GM12878 (cell line): ENCODE data around the gene ADCY9. TPM values are rescaled to one million over a fixed set of nuclear protein-coding genes. Genes with fewer than 3 reads are reported as not detected.

Experiments
- ATAC-seq: fragments of 200-7000 bp; cut with Tn5 transposase; 3 replicates; pipeline ENCODE4 v1.9.1; 2020; ENCODE audit warnings: mild to moderate bottlenecking, moderate library complexity
- BruUV-seq: library from RNA; stranded (reverse); fragments of 400-500 nt; replicated peaks from 2 replicates; lab custom pipeline; 2021; lab: Mats Ljungman, UMichigan
- CTCF ChIA-PET: fragments of 300-600 bp; sonication (Branson Sonifier 250); formaldehyde crosslinking; extraction: SDS; loops from one replicate; lab custom pipeline; 2021; ENCODE audit warnings: inconsistent platforms; lab: Yijun Ruan, JAX
- POLR2A ChIA-PET: fragments of 350-600 bp; formaldehyde crosslinking; extraction: SDS; loops from one replicate; lab custom pipeline; 2021; ENCODE audit warnings: inconsistent platforms; lab: Charles Lee
- RAD21 ChIA-PET: fragments of 300-600 bp; sonication (Branson Sonifier 250); formaldehyde crosslinking; loops from one replicate; lab custom pipeline; 2023; ENCODE audit warnings: antibody characterized with exemption; ENCODE audit not compliant: unreplicated experiment; lab: Charles Lee
- SMC1A ChIA-PET: fragments of 300-600 bp; sonication (Branson Sonifier 250); formaldehyde crosslinking; loops from one replicate; lab custom pipeline; 2023; ENCODE audit not compliant: unreplicated experiment, uncharacterized antibody; lab: Charles Lee
- DNase-seq: peaks from one replicate; pipeline ENCODE4 v3.0.0-alpha.2; 2011; ENCODE audit warnings: low read depth, low spot score
- FAIRE-seq: peaks from 3 replicates; lab custom pipeline; 2011; peaks lifted over from hg19 to GRCh38; lab: Jason Lieb, UNC
- H2AFZ ChIP-seq: 2 replicates; pipeline ENCODE4 v1.6.0; 2011; ENCODE audit warnings: low read depth, low read length, control low read depth; ENCODE audit not compliant: control insufficient read depth
- H3K27ac ChIP-seq: 2 replicates; pipeline ENCODE4 v1.5.1; 2011; ENCODE audit warnings: control low read depth; ENCODE audit not compliant: control insufficient read depth, insufficient read depth
- H3K27me3 ChIP-seq, 2 experiments: replicated peaks in 1 of 2; 2 replicates each; pipeline versions ENCODE4 v1.6.0 to v1.6.1; 2011; ENCODE audit warnings: low read length in 1 of 2; ENCODE audit not compliant: control insufficient read depth in 2 of 2, insufficient read depth in 2 of 2
- H3K36me3 ChIP-seq, 2 experiments: 2 replicates each; pipeline ENCODE4 v1.5.1; 2011; ENCODE audit warnings: low read length in 1 of 2; ENCODE audit not compliant: control insufficient read depth in 2 of 2, insufficient read depth in 2 of 2
- H3K4me1 ChIP-seq: 2 replicates; pipeline ENCODE4 v1.6.1; 2011; ENCODE audit warnings: mild to moderate bottlenecking, low read length, moderate library complexity, mixed read lengths; ENCODE audit not compliant: control insufficient read depth, insufficient read depth
- H3K4me2 ChIP-seq: 2 replicates; pipeline ENCODE4 v1.6.0; 2011; ENCODE audit warnings: control low read depth; ENCODE audit not compliant: control insufficient read depth, insufficient read depth
- H3K4me3 ChIP-seq: fragments of 200-600 bp; sonication (generic); 2 replicates; pipeline ENCODE4 v1.5.1; 2016
- H3K79me2 ChIP-seq: 2 replicates; pipeline ENCODE4 v1.6.0; 2011; ENCODE audit warnings: low read length; ENCODE audit not compliant: control insufficient read depth, insufficient read depth
- H3K9ac ChIP-seq: 2 replicates; pipeline ENCODE4 v1.8.0; 2011; ENCODE audit warnings: low read length, control low read depth, mixed read lengths; ENCODE audit not compliant: control insufficient read depth, insufficient read depth
- H3K9me3 ChIP-seq: replicated peaks from 3 replicates; pipeline ENCODE4 v1.5.1; 2011; ENCODE audit warnings: mild to moderate bottlenecking, low read length; ENCODE audit not compliant: control insufficient read depth, insufficient read depth
- H4K20me1 ChIP-seq: 2 replicates; pipeline ENCODE4 v1.6.0; 2011; ENCODE audit not compliant: control insufficient read depth, insufficient read depth
- BRCA1 ChIP-seq: IDR thresholded peaks from 2 replicates; pipeline ENCODE4 v1.6.1; 2011; ENCODE audit warnings: low read depth, low read length, improper control_type of control experiment
- E2F4 ChIP-seq: IDR thresholded peaks from 2 replicates; pipeline ENCODE4 v1.6.1; 2012; ENCODE audit warnings: low read depth, low read length, improper control_type of control experiment
- E2F8 ChIP-seq: fragments of 450-650 bp; IDR thresholded peaks from 2 replicates; pipeline ENCODE4 v1.6.1; 2018; ENCODE audit warnings: mild to moderate bottlenecking, low read depth, moderate library complexity; ENCODE audit not compliant: partially characterized antibody
- ESRRA ChIP-seq: IDR thresholded peaks from 2 replicates; pipeline ENCODE4 v1.6.1; 2012; ENCODE audit warnings: mild to moderate bottlenecking, low read length, improper control_type of control experiment
- HDAC6 ChIP-seq: fragments of 200-600 bp; sonication (generic); IDR thresholded peaks from one replicate; pipeline ENCODE4 v1.8.0; 2017; ENCODE audit warnings: antibody characterized with exemption; ENCODE audit not compliant: unreplicated experiment
- KDM1A ChIP-seq: fragments of 200-600 bp; sonication (generic); IDR thresholded peaks from 2 replicates; pipeline ENCODE4 v1.6.1; 2016; ENCODE audit warnings: borderline replicate concordance
- MEF2B ChIP-seq: fragments of 450-650 bp; IDR thresholded peaks from 2 replicates; pipeline ENCODE4 v1.6.1; 2018; ENCODE audit warnings: mild to moderate bottlenecking, moderate library complexity; ENCODE audit not compliant: partially characterized antibody, poor library complexity, severe bottlenecking
- MYC ChIP-seq: IDR thresholded peaks from 2 replicates; pipeline ENCODE4 v1.6.1; 2011; ENCODE audit warnings: mild to moderate bottlenecking, low read length, moderate library complexity, inconsistent platforms; ENCODE audit not compliant: insufficient read depth, insufficient replicate concordance, insufficient read length, severe bottlenecking
- NBN ChIP-seq: fragments of 450-650 bp; IDR thresholded peaks from 2 replicates; pipeline ENCODE4 v1.6.1; 2016
- SP1 ChIP-seq: IDR thresholded peaks from one replicate; pipeline ENCODE4 v1.6.1; 2011; ENCODE audit warnings: low read depth, low read length
- SPI1 ChIP-seq: IDR thresholded peaks from 2 replicates; pipeline ENCODE4 v1.6.1; 2011; ENCODE audit warnings: low read depth, mild to moderate bottlenecking, low read length, moderate library complexity, borderline replicate concordance; ENCODE audit not compliant: insufficient read depth
- SREBF2 ChIP-seq: IDR thresholded peaks from 2 replicates; pipeline ENCODE4 v1.6.1; 2012; ENCODE audit warnings: mild to moderate bottlenecking, low read length
- SUPT20H ChIP-seq: IDR thresholded peaks from 2 replicates; pipeline ENCODE4 v1.6.1; 2011; ENCODE audit warnings: low read depth, mild to moderate bottlenecking, low read length, moderate library complexity, borderline replicate concordance; ENCODE audit not compliant: control insufficient read depth
- USF1 ChIP-seq: IDR thresholded peaks from 2 replicates; pipeline ENCODE4 v1.6.1; 2011; ENCODE audit warnings: borderline replicate concordance, low read depth, mild to moderate bottlenecking, moderate library complexity, mixed read lengths, low read length; ENCODE audit not compliant: insufficient read depth; ENCODE audit errors: extremely low read length
- WGBS: methylation state at CpG from one replicate; pipeline ENCODE4 v1.1.6; 2016; ENCODE audit warnings: low lambda C conversion rate; ENCODE audit not compliant: insufficient replicate concordance, insufficient coverage; ENCODE audit errors: missing lambda C conversion rate; 5-methylcytosine and 5-hydroxymethylcytosine counted together
- in situ Hi-C: fragments of 300-500 bp; cut with MboI; formaldehyde crosslinking; loops from 9 replicates; pipeline ENCODE4 v1.14.3; 2018; ENCODE audit warnings: mixed read lengths
- intact Hi-C: fragments of 100-400 bp; cut with micrococcal nuclease; formaldehyde crosslinking; loops from one replicate; pipeline ENCODE4 v1.14.2; 2022; ENCODE audit not compliant: unreplicated experiment
- polyA plus RNA-seq, 11 experiments: library from polyadenylated mRNA; depleted of rRNA in 4 of 11; unstranded in 6 of 11; stranded (reverse) in 5 of 11; fragments of >200 nt; fragmentation: Nextera tagmentation in 4 of 11; fragmentation: Illumina TruSeq in 1 of 11; extraction: Ambion mirVana in 4 of 11; extraction: Trizol in 1 of 11; gene quantifications; 1 replicate in 1 of 11; 2 replicates in 10 of 11; pipeline versions ENCODE4 v1.2.1 to v1.2.3, GENCODE V29; 2011 to 2016; ENCODE audit warnings: inconsistent platforms in 2 of 11, missing spikeins in 2 of 11, low read depth in 1 of 11
- total RNA-seq, 4 experiments: library from RNA; depleted of rRNA in 3 of 4; stranded (reverse); fragments of >200 nt in 3 of 4; fragmentation: Illumina TruSeq in 1 of 4; extraction: Trizol in 1 of 4; gene quantifications; 2 replicates each; pipeline versions ENCODE4 v1.2.1 to v1.2.3, GENCODE V29; 2013 to 2021
- TF ChIP-seq, protein P1 (sequence below): fragments of 450-650 bp; IDR thresholded peaks from 2 replicates; pipeline ENCODE4 v1.6.1; 2016; ENCODE audit warnings: mild to moderate bottlenecking, moderate library complexity, borderline replicate concordance

ADCY9 gene
- total and polyA plus RNA-seq, 10 of the 15 experiments (the other 5 are each of a cell fraction or from before 2014, with no cell fraction given): 0.09 to 0.41 (median 0.15) TPM; not detected in 3

DNA sequence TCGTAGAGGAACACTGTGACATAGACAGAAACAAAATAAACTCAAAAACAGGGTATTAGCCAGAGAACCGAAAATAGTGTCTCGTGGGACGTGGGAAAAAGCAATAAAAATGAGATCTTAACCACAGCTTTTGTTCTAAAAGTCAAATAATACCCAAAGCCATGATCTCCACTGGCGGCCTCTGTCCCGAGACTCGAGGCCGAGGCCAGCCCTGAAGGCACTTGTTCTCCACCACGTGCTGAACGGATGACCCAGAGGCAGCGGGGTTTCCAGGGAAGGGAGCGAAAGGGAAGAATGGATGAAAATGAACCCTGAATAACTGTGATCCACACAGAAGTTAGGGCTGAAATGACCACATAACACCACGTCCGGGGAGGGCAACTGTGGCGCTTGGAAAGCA lies 150.9 kb downstream of the ADCY9 start:
- Histone ChIP-seq H3K9ac (no peak overlapping the region), H3K36me3 (no peaks in the 10 kb centered on the region), H4K20me1 (no peaks in the 10 kb centered on the region), H3K4me2 (no peak overlapping the region), H3K4me1 (no peaks in the 10 kb centered on the region), H3K27ac (no peak overlapping the region), H3K4me3 (no peak overlapping the region), H3K79me2 (no peaks in the 10 kb centered on the region), H3K27me3 (no peaks in the 10 kb centered on the region; a peak in 2 of 4 replicates), H3K9me3 (no peaks in the 10 kb centered on the region), H2AFZ (no peak overlapping the region)
- no TSS peak for BruUV-seq
- ChIA-PET SMC1A (no interaction called here), POLR2A (no interaction called here), CTCF (no interaction called here), RAD21 (no interaction called here)
- WGBS: 71% methylated on average over 15 of the region's 15 CpGs
- in situ Hi-C loops (no loop called here), intact Hi-C loops (no loop called here)
- TF ChIP-seq SPI1: no peak
- TF ChIP-seq MEF2B: no peak
- no peak for TF ChIP-seq SREBF2
- no peak for TF ChIP-seq SP1
- no peak for TF ChIP-seq USF1
- TF ChIP-seq NBN: no peak
- TF ChIP-seq MYC: no peak
- TF ChIP-seq ESRRA: no peak
- TF ChIP-seq E2F4: no peak
- no peak for TF ChIP-seq SUPT20H
- no peak for TF ChIP-seq KDM1A
- no peak for TF ChIP-seq HDAC6
- TF ChIP-seq, protein P1, sequence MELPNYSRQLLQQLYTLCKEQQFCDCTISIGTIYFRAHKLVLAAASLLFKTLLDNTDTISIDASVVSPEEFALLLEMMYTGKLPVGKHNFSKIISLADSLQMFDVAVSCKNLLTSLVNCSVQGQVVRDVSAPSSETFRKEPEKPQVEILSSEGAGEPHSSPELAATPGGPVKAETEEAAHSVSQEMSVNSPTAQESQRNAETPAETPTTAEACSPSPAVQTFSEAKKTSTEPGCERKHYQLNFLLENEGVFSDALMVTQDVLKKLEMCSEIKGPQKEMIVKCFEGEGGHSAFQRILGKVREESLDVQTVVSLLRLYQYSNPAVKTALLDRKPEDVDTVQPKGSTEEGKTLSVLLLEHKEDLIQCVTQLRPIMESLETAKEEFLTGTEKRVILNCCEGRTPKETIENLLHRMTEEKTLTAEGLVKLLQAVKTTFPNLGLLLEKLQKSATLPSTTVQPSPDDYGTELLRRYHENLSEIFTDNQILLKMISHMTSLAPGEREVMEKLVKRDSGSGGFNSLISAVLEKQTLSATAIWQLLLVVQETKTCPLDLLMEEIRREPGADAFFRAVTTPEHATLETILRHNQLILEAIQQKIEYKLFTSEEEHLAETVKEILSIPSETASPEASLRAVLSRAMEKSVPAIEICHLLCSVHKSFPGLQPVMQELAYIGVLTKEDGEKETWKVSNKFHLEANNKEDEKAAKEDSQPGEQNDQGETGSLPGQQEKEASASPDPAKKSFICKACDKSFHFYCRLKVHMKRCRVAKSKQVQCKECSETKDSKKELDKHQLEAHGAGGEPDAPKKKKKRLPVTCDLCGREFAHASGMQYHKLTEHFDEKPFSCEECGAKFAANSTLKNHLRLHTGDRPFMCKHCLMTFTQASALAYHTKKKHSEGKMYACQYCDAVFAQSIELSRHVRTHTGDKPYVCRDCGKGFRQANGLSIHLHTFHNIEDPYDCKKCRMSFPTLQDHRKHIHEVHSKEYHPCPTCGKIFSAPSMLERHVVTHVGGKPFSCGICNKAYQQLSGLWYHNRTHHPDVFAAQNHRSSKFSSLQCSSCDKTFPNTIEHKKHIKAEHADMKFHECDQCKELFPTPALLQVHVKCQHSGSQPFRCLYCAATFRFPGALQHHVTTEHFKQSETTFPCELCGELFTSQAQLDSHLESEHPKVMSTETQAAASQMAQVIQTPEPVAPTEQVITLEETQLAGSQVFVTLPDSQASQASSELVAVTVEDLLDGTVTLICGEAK: no peak
- no peak for TF ChIP-seq E2F8
- TF ChIP-seq BRCA1: no peak
- FAIRE-seq (no peak), DNase-seq (no peak), ATAC-seq (no peak)
